Measurements from ENCODE around the gene ENTPD5.

DNA sequence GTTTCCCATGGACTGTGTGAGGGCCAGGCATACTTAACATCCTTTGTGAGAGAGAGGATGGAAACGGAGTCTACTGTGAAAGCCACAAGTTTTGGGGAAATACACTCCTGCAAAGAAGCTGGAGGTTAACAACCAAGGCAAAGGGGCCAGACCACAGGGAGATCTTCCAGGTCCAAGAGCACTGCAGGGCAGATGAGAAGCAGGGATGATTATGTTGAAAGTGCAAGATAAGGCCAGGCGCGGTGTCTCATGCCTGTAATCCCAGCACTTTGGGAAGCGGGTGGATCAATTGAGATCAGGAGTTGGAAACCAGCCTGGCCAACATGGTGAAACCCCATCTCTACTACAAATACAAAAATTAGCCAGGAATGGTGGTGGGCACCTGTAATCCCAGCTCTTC is 53.9 kb downstream of the ENTPD5 start:
- TF ChIP-seq, protein P1, sequence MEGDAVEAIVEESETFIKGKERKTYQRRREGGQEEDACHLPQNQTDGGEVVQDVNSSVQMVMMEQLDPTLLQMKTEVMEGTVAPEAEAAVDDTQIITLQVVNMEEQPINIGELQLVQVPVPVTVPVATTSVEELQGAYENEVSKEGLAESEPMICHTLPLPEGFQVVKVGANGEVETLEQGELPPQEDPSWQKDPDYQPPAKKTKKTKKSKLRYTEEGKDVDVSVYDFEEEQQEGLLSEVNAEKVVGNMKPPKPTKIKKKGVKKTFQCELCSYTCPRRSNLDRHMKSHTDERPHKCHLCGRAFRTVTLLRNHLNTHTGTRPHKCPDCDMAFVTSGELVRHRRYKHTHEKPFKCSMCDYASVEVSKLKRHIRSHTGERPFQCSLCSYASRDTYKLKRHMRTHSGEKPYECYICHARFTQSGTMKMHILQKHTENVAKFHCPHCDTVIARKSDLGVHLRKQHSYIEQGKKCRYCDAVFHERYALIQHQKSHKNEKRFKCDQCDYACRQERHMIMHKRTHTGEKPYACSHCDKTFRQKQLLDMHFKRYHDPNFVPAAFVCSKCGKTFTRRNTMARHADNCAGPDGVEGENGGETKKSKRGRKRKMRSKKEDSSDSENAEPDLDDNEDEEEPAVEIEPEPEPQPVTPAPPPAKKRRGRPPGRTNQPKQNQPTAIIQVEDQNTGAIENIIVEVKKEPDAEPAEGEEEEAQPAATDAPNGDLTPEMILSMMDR (IDR thresholded peaks at IDR 0.05), result no peak
- TF ChIP-seq POLR2A (IDR thresholded peaks at IDR 0.05) (no peak), EP300 (IDR thresholded peaks at IDR 0.05) (no peak)
